Fibroblast of mammary gland (primary cell): Measurements from ENCODE around the gene ZNF816.
"Not testable (repeated sequence)": the region's sequence is repeated elsewhere in the genome, so short reads cannot be mapped to it uniquely, and the experiment has no call there.

ENCODE experiments used
- DNase-seq: peaks from one replicate; pipeline ENCODE4 v3.0.0-alpha.2; 2010; ENCODE audit warnings: low read depth
- H3K4me3 ChIP-seq: 2 replicates; pipeline ENCODE4 v1.5.1; 2011; ENCODE audit warnings: low read depth, mild to moderate bottlenecking, low read length, moderate library complexity; ENCODE audit not compliant: control insufficient read depth
- TF ChIP-seq, protein P1 (sequence below): conservative IDR thresholded peaks from 2 replicates; pipeline ENCODE4 v1.5.1; 2011; ENCODE audit warnings: low read depth, low read length, inconsistent platforms; ENCODE audit not compliant: control insufficient read depth, insufficient read depth

Gene ZNF816

GRCh38 chr19:52991484-52991883, 28.8 kb upstream of the ZNF816 start:
- DNase-seq = peak; percentile 54
- TF ChIP-seq, protein P1, sequence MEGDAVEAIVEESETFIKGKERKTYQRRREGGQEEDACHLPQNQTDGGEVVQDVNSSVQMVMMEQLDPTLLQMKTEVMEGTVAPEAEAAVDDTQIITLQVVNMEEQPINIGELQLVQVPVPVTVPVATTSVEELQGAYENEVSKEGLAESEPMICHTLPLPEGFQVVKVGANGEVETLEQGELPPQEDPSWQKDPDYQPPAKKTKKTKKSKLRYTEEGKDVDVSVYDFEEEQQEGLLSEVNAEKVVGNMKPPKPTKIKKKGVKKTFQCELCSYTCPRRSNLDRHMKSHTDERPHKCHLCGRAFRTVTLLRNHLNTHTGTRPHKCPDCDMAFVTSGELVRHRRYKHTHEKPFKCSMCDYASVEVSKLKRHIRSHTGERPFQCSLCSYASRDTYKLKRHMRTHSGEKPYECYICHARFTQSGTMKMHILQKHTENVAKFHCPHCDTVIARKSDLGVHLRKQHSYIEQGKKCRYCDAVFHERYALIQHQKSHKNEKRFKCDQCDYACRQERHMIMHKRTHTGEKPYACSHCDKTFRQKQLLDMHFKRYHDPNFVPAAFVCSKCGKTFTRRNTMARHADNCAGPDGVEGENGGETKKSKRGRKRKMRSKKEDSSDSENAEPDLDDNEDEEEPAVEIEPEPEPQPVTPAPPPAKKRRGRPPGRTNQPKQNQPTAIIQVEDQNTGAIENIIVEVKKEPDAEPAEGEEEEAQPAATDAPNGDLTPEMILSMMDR = no peak
- no peak overlapping the region for H3K4me3 ChIP-seq

- TF ChIP-seq, protein P1 = no peak
- DNase-seq = peak; percentile 6
- H3K4me3 ChIP-seq = no peak overlapping the region
Measured at GRCh38 chr19:52990759-52991418, 28.2 kb upstream of the ZNF816 start.

- TF ChIP-seq, protein P1 = no peak
- no peak for DNase-seq
Measured at GRCh38 chr19:52988506-52988905, 25.8 kb upstream of the ZNF816 start.

GRCh38 chr19:52987221-52987620, 24.5 kb upstream of the ZNF816 start:
- DNase-seq = no peak
- TF ChIP-seq, protein P1 = no peak
- no peak overlapping the region for H3K4me3 ChIP-seq

More at GRCh38 chr19:52988506-52988905, 25.8 kb upstream of the ZNF816 start:
- no peak overlapping the region for H3K4me3 ChIP-seq

DNA sequence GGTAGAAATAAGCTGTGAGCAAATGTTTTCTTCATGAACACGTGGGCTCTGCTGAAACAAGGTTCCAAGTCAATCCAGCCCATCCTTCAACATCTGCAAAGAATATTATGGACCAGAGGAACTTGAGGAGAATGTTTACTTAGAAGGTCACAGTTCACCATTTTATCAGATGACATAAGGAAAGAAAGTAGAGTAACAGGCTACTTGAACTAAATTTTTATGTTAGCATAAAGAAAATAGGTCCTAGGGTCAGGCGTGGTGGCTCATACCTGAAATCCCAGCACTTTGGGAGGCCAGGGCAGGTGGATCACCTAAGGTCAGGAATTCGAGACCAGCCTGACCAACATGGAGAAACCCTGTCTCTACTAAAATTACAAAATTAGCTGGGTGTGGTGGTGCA, 20.5 kb upstream of the ZNF816 start:
- DNase-seq, H3K4me3 ChIP-seq: not testable (repeated sequence)

DNA sequence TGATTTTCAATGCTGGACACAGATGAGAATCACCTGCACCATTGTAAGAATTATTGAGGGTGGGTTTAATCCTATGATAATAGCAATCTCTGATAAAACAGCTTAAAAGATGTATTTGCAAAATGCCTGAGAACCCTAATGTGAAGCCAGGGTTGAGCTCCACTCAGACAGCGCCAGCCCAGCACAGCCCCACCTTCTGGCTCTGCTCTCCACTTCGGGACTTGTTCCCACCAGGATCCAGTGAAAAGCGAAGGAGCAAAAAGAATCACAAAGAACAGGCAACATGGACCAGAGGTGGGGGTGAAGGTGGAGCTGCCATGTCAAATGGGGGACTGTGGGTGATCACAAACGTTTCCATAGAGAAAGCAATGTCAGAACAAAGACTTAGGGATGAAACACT, 18.6 kb upstream of the ZNF816 start:
- DNase-seq = no peak
- TF ChIP-seq, protein P1 = no peak
- H3K4me3 ChIP-seq = no peak overlapping the region

GRCh38 chr19:52967772-52968171, 5.1 kb upstream of the ZNF816 start:
- H3K4me3 ChIP-seq = no peak overlapping the region
- no peak for DNase-seq
- TF ChIP-seq, protein P1 = no peak
